AG09309 (cell line): ENCODE data around the gene RBFOX1.

ENCODE experiments used
- DNase-seq: peaks from one replicate; pipeline ENCODE4 v3.0.0-alpha.2; 2010; ENCODE audit warnings: low read depth
- H3K4me3 ChIP-seq: 2 replicates; pipeline ENCODE4 v1.5.1; 2011; ENCODE audit warnings: mild to moderate bottlenecking, low read depth, low read length, moderate library complexity; ENCODE audit not compliant: control insufficient read depth
- CTCF ChIP-seq: IDR thresholded peaks from 2 replicates; pipeline ENCODE4 v1.5.1; 2011; ENCODE audit warnings: mild to moderate bottlenecking, low read depth, low read length, inconsistent platforms; ENCODE audit not compliant: insufficient read depth, control insufficient read depth; ENCODE audit errors: missing control alignments

RBFOX1 gene

GRCh38 chr16:7590934-7591333 lies 258.3 kb downstream of the RBFOX1 start:
- H3K4me3 ChIP-seq = no peak overlapping the region
- no peak for DNase-seq
- TF ChIP-seq CTCF = no peak

GRCh38 chr16:7596308-7596707 lies 263.7 kb downstream of the RBFOX1 start:
- no peak overlapping the region for H3K4me3 ChIP-seq
- no peak for TF ChIP-seq CTCF
- no peak for DNase-seq

GRCh38 chr16:7597677-7598076 lies 265.0 kb downstream of the RBFOX1 start:
- TF ChIP-seq CTCF = no peak
- DNase-seq = no peak

GRCh38 chr16:7601100-7601499 lies 268.5 kb downstream of the RBFOX1 start:
- TF ChIP-seq CTCF = no peak
- no peak overlapping the region for H3K4me3 ChIP-seq
- no peak for DNase-seq

More at GRCh38 chr16:7597677-7598076, 265.0 kb downstream of the RBFOX1 start:
- no peak overlapping the region for H3K4me3 ChIP-seq

GRCh38 chr16:7602291-7602950 lies 269.8 kb downstream of the RBFOX1 start:
- no peak for TF ChIP-seq CTCF
- no peak for DNase-seq
- H3K4me3 ChIP-seq = no peak overlapping the region

GRCh38 chr16:7605812-7606211 lies 273.2 kb downstream of the RBFOX1 start:
- H3K4me3 ChIP-seq = no peak overlapping the region
- DNase-seq = no peak
- TF ChIP-seq CTCF = no peak
